CD4-positive, CD25-positive, alpha-beta regulatory T cell (primary cell): ENCODE measurements around the gene RBMY1D. TPM values are rescaled to one million over a fixed set of nuclear protein-coding genes. Genes with fewer than 3 reads are reported as not detected.

Experiments used
- polyA plus RNA-seq, 4 donors: library from polyadenylated mRNA; unstranded; fragments of 300-500 nt; fragmentation: Illumina TruSeq; gene quantifications; one replicate each; pipeline ENCODE4 v1.2.3, GENCODE V29; 2021
- total RNA-seq: library from RNA; stranded (reverse); gene quantifications from one replicate; pipeline ENCODE4 v1.2.3, GENCODE V29; 2022

Gene RBMY1D
- total and polyA plus RNA-seq, 5 donors from 2014 or later = not detected

Other genes starting within 250 kb of the RBMY1D start
- not detected for gene RBMY1E, start 23.5 kb upstream of the RBMY1D start, total RNA-seq
- not detected for gene RBMY1E, start 23.5 kb upstream of the RBMY1D start, polyA plus RNA-seq